Measurements from ENCODE around the gene OST4. TPM values are rescaled to one million over a fixed set of nuclear protein-coding genes. Genes with fewer than 3 reads are reported as not detected.

The OST4 gene
- total and polyA plus RNA-seq, 10 of the 15 experiments (the other 5 are each of a cell fraction or from before 2014, with no cell fraction given), result 270 to 1,543 (median 523) TPM

DNA sequence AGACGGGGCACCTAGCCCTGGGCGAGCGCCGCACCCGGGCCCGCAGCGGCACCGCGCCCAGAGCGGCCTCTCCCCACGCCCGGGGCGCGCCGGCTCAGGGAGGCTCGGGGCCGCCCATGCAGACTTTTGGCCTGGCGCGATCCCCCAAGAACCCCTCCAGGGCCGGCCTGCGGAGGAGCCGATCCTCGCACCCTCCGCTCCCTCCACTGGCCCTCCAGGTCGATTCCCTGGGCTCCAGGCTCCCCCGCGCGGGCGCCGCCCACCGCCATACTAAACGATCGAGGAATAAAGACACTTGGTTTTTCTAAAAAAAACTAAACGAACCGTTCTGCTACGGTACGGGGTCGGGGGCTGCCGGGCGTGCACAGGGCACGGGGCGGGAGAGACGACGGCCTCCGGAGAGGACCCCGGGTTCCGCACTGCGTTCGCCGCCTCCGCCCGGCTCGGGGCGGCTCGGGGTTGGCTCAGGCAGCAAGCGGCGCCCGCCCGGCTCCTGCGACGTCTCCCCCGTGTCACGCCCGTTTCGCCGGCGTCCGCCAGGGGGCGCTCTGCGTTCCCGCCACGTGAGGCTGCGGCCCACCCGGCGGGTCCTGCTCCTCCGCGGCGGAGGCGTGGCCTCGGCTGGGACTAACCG, 14.8 kb upstream of the OST4 start (continued):
- TF ChIP-seq ETV6 (conservative IDR thresholded peaks at IDR 0.05 in 1 of 2, IDR thresholded peaks at IDR 0.05 in 1 of 2; ENCODE audit: borderline replicate concordance in 1 of 2, low read depth in 1 of 2), result no peak
- peak; percentile 78 for TF ChIP-seq YY1 (IDR thresholded peaks at IDR 0.05; ENCODE audit: low read depth, low read length)
- peak; percentile 47 for TF ChIP-seq RAD21 (IDR thresholded peaks at IDR 0.05; ENCODE audit: insufficient read depth, low read depth, low read length)
- no peak for TF ChIP-seq SMAD5 (IDR thresholded peaks at IDR 0.05; ENCODE audit: low read depth)
- no peak for TF ChIP-seq NRF1 (conservative IDR thresholded peaks at IDR 0.05; ENCODE audit: low read depth, low read length)
- TF ChIP-seq, protein P1, sequence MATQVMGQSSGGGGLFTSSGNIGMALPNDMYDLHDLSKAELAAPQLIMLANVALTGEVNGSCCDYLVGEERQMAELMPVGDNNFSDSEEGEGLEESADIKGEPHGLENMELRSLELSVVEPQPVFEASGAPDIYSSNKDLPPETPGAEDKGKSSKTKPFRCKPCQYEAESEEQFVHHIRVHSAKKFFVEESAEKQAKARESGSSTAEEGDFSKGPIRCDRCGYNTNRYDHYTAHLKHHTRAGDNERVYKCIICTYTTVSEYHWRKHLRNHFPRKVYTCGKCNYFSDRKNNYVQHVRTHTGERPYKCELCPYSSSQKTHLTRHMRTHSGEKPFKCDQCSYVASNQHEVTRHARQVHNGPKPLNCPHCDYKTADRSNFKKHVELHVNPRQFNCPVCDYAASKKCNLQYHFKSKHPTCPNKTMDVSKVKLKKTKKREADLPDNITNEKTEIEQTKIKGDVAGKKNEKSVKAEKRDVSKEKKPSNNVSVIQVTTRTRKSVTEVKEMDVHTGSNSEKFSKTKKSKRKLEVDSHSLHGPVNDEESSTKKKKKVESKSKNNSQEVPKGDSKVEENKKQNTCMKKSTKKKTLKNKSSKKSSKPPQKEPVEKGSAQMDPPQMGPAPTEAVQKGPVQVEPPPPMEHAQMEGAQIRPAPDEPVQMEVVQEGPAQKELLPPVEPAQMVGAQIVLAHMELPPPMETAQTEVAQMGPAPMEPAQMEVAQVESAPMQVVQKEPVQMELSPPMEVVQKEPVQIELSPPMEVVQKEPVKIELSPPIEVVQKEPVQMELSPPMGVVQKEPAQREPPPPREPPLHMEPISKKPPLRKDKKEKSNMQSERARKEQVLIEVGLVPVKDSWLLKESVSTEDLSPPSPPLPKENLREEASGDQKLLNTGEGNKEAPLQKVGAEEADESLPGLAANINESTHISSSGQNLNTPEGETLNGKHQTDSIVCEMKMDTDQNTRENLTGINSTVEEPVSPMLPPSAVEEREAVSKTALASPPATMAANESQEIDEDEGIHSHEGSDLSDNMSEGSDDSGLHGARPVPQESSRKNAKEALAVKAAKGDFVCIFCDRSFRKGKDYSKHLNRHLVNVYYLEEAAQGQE (IDR thresholded peaks at IDR 0.05; ENCODE audit: low read depth, low read length), result 0 out of 2 replicates have a peak, but pooled peaks have one; percentile 15
- no peak for TF ChIP-seq POLR2AphosphoS2 (IDR thresholded peaks at IDR 0.05; ENCODE audit: low read depth, low read length)
- TF ChIP-seq MYC (IDR thresholded peaks at IDR 0.05; ENCODE audit: insufficient read depth, insufficient read length, insufficient replicate concordance, low read length, severe bottlenecking), result no peak
- peak; percentile 54; the same call in 1 of the 2 replicates for TF ChIP-seq ZSCAN29 (IDR thresholded peaks at IDR 0.05)
- TF ChIP-seq, protein P2, sequence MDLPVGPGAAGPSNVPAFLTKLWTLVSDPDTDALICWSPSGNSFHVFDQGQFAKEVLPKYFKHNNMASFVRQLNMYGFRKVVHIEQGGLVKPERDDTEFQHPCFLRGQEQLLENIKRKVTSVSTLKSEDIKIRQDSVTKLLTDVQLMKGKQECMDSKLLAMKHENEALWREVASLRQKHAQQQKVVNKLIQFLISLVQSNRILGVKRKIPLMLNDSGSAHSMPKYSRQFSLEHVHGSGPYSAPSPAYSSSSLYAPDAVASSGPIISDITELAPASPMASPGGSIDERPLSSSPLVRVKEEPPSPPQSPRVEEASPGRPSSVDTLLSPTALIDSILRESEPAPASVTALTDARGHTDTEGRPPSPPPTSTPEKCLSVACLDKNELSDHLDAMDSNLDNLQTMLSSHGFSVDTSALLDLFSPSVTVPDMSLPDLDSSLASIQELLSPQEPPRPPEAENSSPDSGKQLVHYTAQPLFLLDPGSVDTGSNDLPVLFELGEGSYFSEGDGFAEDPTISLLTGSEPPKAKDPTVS (IDR thresholded peaks at IDR 0.05; ENCODE audit: low read depth, low read length), result no peak
- TF ChIP-seq, protein P3, sequence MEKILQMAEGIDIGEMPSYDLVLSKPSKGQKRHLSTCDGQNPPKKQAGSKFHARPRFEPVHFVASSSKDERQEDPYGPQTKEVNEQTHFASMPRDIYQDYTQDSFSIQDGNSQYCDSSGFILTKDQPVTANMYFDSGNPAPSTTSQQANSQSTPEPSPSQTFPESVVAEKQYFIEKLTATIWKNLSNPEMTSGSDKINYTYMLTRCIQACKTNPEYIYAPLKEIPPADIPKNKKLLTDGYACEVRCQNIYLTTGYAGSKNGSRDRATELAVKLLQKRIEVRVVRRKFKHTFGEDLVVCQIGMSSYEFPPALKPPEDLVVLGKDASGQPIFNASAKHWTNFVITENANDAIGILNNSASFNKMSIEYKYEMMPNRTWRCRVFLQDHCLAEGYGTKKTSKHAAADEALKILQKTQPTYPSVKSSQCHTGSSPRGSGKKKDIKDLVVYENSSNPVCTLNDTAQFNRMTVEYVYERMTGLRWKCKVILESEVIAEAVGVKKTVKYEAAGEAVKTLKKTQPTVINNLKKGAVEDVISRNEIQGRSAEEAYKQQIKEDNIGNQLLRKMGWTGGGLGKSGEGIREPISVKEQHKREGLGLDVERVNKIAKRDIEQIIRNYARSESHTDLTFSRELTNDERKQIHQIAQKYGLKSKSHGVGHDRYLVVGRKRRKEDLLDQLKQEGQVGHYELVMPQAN (conservative IDR thresholded peaks at IDR 0.05), result peak; percentile 57
- no peak for TF ChIP-seq CEBPB (IDR thresholded peaks at IDR 0.05; ENCODE audit: borderline replicate concordance in 1 of 2, low read depth in 2 of 2, low read length in 2 of 2)
- TF ChIP-seq YBX1 (IDR thresholded peaks at IDR 0.05), result no peak
- TF ChIP-seq FOXM1 (IDR thresholded peaks at IDR 0.05; ENCODE audit: low read depth, low read length), result no peak
- TF ChIP-seq ZNF24 (IDR thresholded peaks at IDR 0.05), result peak; percentile 60; the same call in 1 of the 2 replicates
- TF ChIP-seq PAX8 (IDR thresholded peaks at IDR 0.05), result no peak
- no peak for TF ChIP-seq NBN (IDR thresholded peaks at IDR 0.05)
- TF ChIP-seq TBL1XR1 (IDR thresholded peaks at IDR 0.05; ENCODE audit: low read depth, low read length), result no peak
- no peak for TF ChIP-seq ASH2L (IDR thresholded peaks at IDR 0.05; ENCODE audit: borderline replicate concordance, low read depth)
- TF ChIP-seq SIN3A (IDR thresholded peaks at IDR 0.05; ENCODE audit: low read depth, low read length), result peak; percentile 70; the same call in 1 of the 2 replicates
- no peak; the same call in 1 of the 2 replicates for TF ChIP-seq ZNF217 (IDR thresholded peaks at IDR 0.05)
- TF ChIP-seq, protein P4, sequence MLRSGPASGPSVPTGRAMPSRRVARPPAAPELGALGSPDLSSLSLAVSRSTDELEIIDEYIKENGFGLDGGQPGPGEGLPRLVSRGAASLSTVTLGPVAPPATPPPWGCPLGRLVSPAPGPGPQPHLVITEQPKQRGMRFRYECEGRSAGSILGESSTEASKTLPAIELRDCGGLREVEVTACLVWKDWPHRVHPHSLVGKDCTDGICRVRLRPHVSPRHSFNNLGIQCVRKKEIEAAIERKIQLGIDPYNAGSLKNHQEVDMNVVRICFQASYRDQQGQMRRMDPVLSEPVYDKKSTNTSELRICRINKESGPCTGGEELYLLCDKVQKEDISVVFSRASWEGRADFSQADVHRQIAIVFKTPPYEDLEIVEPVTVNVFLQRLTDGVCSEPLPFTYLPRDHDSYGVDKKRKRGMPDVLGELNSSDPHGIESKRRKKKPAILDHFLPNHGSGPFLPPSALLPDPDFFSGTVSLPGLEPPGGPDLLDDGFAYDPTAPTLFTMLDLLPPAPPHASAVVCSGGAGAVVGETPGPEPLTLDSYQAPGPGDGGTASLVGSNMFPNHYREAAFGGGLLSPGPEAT (IDR thresholded peaks at IDR 0.05; ENCODE audit: low read depth), result no peak
